GM13976 (cell line): ENCODE measurements around the gene RDH14.

ENCODE experiments used
- DNase-seq: peaks from one replicate; pipeline ENCODE4 v3.0.0; 2012; ENCODE audit warnings: low spot score
- CTCF ChIP-seq: IDR thresholded peaks from 2 replicates; pipeline ENCODE4 v1.5.1; 2012; ENCODE audit warnings: borderline replicate concordance, mild to moderate bottlenecking; ENCODE audit not compliant: insufficient read depth; ENCODE audit errors: extremely low read depth, missing control alignments, control extremely low read depth
- in situ Hi-C: fragments of 300-500 bp; cut with MboI; formaldehyde crosslinking; loops from one replicate; pipeline ENCODE4 v1.12.0; 2022; ENCODE audit warnings: low sequenced_read_pairs, mixed read lengths, inconsistent platforms; ENCODE audit not compliant: unreplicated experiment

Gene RDH14

GRCh38 chr2:18589354-18589753 lies 28.9 kb upstream of the RDH14 start, which contains the start of gene NT5C1B:
Gene NT5C1B (minus strand): TSS chr2:18589569. CDS start chr2:18589468, 101 bp downstream.
- DNase-seq: no peak
- in situ Hi-C loops: no loop called here
- TF ChIP-seq CTCF: no peak

- no peak for DNase-seq
- TF ChIP-seq CTCF: no peak
- in situ Hi-C loops: no loop called here
These were observed 28.3 kb upstream of the RDH14 start for GRCh38 chr2:18588802-18589201.

- no peak for TF ChIP-seq CTCF
- in situ Hi-C loops: no loop called here
- DNase-seq: no peak
These were observed 27.6 kb upstream of the RDH14 start for GRCh38 chr2:18588049-18588448.

- DNase-seq: no peak
- in situ Hi-C loops: no loop called here
- no peak for TF ChIP-seq CTCF
These were observed 25.1 kb upstream of the RDH14 start for GRCh38 chr2:18585526-18585925.

GRCh38 chr2:18584608-18584954 lies 24.1 kb upstream of the RDH14 start:
- no peak for DNase-seq
- in situ Hi-C loops: no loop called here
- no peak for TF ChIP-seq CTCF

GRCh38 chr2:18583905-18584607 lies 23.6 kb upstream of the RDH14 start:
- DNase-seq: no peak
- in situ Hi-C loops: no loop called here
- TF ChIP-seq CTCF: no peak

GRCh38 chr2:18580606-18581005 lies 20.2 kb upstream of the RDH14 start:
- no peak for DNase-seq
- no peak for TF ChIP-seq CTCF
- in situ Hi-C loops: no loop called here
